ENCODE data around the gene NOXO1. TPM values are rescaled to one million over a fixed set of nuclear protein-coding genes. Genes with fewer than 3 reads are reported as not detected.

Gene NOXO1
- total and polyA plus RNA-seq, 10 of the 15 experiments (the other 5 are each of a cell fraction or from before 2014, with no cell fraction given) = 0.09 to 0.76 (median 0.26) TPM; not detected in 4

- Histone ChIP-seq H3K4me2 (ENCODE audit: control insufficient read depth, insufficient read depth) (peak overlapping the region; percentile 7; the same call in 1 of the 2 replicates), H3K79me2 (ENCODE audit: control insufficient read depth, insufficient read depth, low read length) (peaks cover 24% of the 10 kb centered on the region), H3K4me3 (peak overlapping the region; percentile 93; the same call in 1 of the 2 replicates), H4K20me1 (ENCODE audit: control insufficient read depth, insufficient read depth) (no peaks in the 10 kb centered on the region), H2AFZ (ENCODE audit: control insufficient read depth, low read depth, low read length) (no peak overlapping the region), H3K27ac (ENCODE audit: control insufficient read depth, insufficient read depth) (no peak overlapping the region), H3K36me3 (ENCODE audit: control insufficient read depth in 2 of 2, insufficient read depth in 2 of 2, low read length in 1 of 2) (peaks cover 0 to 34% of the 10 kb centered on the region in 2 experiments; a peak in 3 of 4 replicates), H3K27me3 (replicated peaks in 1 of 2; ENCODE audit: control insufficient read depth in 2 of 2, insufficient read depth in 2 of 2, low read length in 1 of 2) (no peaks in the 10 kb centered on the region), H3K4me1 (ENCODE audit: control insufficient read depth, insufficient read depth, low read length) (peaks cover 12% of the 10 kb centered on the region), H3K9me3 (replicated peaks; ENCODE audit: control insufficient read depth, insufficient read depth, low read length) (no peaks in the 10 kb centered on the region), H3K9ac (ENCODE audit: control insufficient read depth, insufficient read depth, low read length) (no peak overlapping the region; the same call in 1 of the 2 replicates)
- no peak for DNase-seq (ENCODE audit: low read depth, low spot score)
- in situ Hi-C loops (cut with MboI) = no loop called here
- TF ChIP-seq POLR2A (IDR thresholded peaks at IDR 0.05; ENCODE audit: low read depth, low read length) (peak; percentile 9; the same call in 1 of the 2 replicates), USF1 (IDR thresholded peaks at IDR 0.05; ENCODE audit: borderline replicate concordance, extremely low read length, insufficient read depth, low read depth, low read length) (no peak)
- FAIRE-seq = no peak
- ChIA-PET CTCF (interaction anchor here (0.5 kb wide), 1 partner anchor 363 kb away, joined by 3 read pairs; no protein-coding TSS in a partner anchor), RAD21 (ENCODE audit: unreplicated experiment) (no interaction called here), POLR2A (interaction anchor here (1.1 to 1.9 kb wide), 2 partner anchors 8 to 13 kb away, joined by 3 to 8 read pairs; partner anchors contain the start of gene RPS2), SMC1A (ENCODE audit: uncharacterized antibody, unreplicated experiment) (no interaction called here)
- ATAC-seq = no peak
- WGBS (ENCODE audit: insufficient coverage, insufficient replicate concordance, low lambda C conversion rate, missing lambda C conversion rate) = 86% methylated on average over 13 of the region's 16 CpGs
- BruUV-seq (replicated peaks) = no TSS peak
- intact Hi-C loops (cut with micrococcal nuclease; ENCODE audit: unreplicated experiment) = no loop called here
Measured at GRCh38 chr16:1973461-1974156, 7.7 kb downstream of the NOXO1 start.

- RAD21 ChIA-PET (ENCODE audit: unreplicated experiment) = interaction anchor here (1.3 kb wide), 1 partner anchor 9 kb away, joined by 6 read pairs; the partner anchor contains the start of gene NOXO1
- Histone ChIP-seq H3K27ac (ENCODE audit: control insufficient read depth, insufficient read depth) (peak overlapping the region; percentile 89), H4K20me1 (ENCODE audit: control insufficient read depth, insufficient read depth) (no peaks in the 10 kb centered on the region), H3K79me2 (ENCODE audit: control insufficient read depth, insufficient read depth, low read length) (peaks cover 24% of the 10 kb centered on the region), H3K4me3 (peak overlapping the region; percentile 93), H2AFZ (ENCODE audit: control insufficient read depth, low read depth, low read length) (no peak overlapping the region), H3K4me2 (ENCODE audit: control insufficient read depth, insufficient read depth) (peak overlapping the region; percentile 95), H3K27me3 (replicated peaks in 1 of 2; ENCODE audit: control insufficient read depth in 2 of 2, insufficient read depth in 2 of 2, low read length in 1 of 2) (no peaks in the 10 kb centered on the region), H3K9me3 (replicated peaks; ENCODE audit: control insufficient read depth, insufficient read depth, low read length) (no peaks in the 10 kb centered on the region), H3K9ac (ENCODE audit: control insufficient read depth, insufficient read depth, low read length) (peak overlapping the region; percentile 87), H3K4me1 (ENCODE audit: control insufficient read depth, insufficient read depth, low read length) (peaks cover 12% of the 10 kb centered on the region), H3K36me3 (ENCODE audit: control insufficient read depth in 2 of 2, insufficient read depth in 2 of 2, low read length in 1 of 2) (peaks cover 0 to 27% of the 10 kb centered on the region in 2 experiments; a peak in 3 of 4 replicates)
- in situ Hi-C loops (cut with MboI) (no loop called here), intact Hi-C loops (cut with micrococcal nuclease; ENCODE audit: unreplicated experiment) (no loop called here)
- BruUV-seq (replicated peaks) = TSS peak; percentile 61
- SMC1A ChIA-PET (ENCODE audit: uncharacterized antibody, unreplicated experiment) = interaction anchor here (1.3 kb wide), 1 partner anchor 12 kb away, joined by 7 read pairs; no protein-coding TSS in a partner anchor
- DNase-seq (ENCODE audit: low read depth, low spot score) = no peak
- under 1% methylated on average over 22 of the region's 22 CpGs for WGBS (ENCODE audit: insufficient coverage, insufficient replicate concordance, low lambda C conversion rate, missing lambda C conversion rate)
- no peak for FAIRE-seq
- POLR2A ChIA-PET = interaction anchor here (0.6 to 2.5 kb wide), 6 partner anchors 9 to 182 kb away, joined by 3 to 21 read pairs (median 6); partner anchors contain the start of genes GFER, NOXO1, NTHL1 and TSC2
- CTCF ChIA-PET = interaction anchor here (1.3 kb wide), 1 partner anchor 32 kb away, joined by 6 read pairs; no protein-coding TSS in a partner anchor
- peak; percentile 17 for ATAC-seq
- no peak for TF ChIP-seq SIN3A (IDR thresholded peaks at IDR 0.05; ENCODE audit: low read depth, low read length)
- no peak for TF ChIP-seq TCF7 (IDR thresholded peaks at IDR 0.05; ENCODE audit: borderline replicate concordance)
- no peak for TF ChIP-seq ZNF384 (IDR thresholded peaks at IDR 0.05; ENCODE audit: borderline replicate concordance, low read depth, low read length)
- TF ChIP-seq SMARCA5 (IDR thresholded peaks at IDR 0.05) = no peak
- TF ChIP-seq MLLT1 (IDR thresholded peaks at IDR 0.05) = no peak
- no peak for TF ChIP-seq POLR2AphosphoS5 (IDR thresholded peaks at IDR 0.05; ENCODE audit: low read length)
- TF ChIP-seq MYC (IDR thresholded peaks at IDR 0.05; ENCODE audit: insufficient read depth, insufficient read length, insufficient replicate concordance, low read length, severe bottlenecking) = no peak
- TF ChIP-seq JUNB (IDR thresholded peaks at IDR 0.05) = no peak
- TF ChIP-seq MEF2B (IDR thresholded peaks at IDR 0.05; ENCODE audit: partially characterized antibody, poor library complexity, severe bottlenecking) = no peak
- TF ChIP-seq RELB (IDR thresholded peaks at IDR 0.05; ENCODE audit: low read depth) = no peak
Measured at GRCh38 chr16:1972490-1972877, 8.8 kb downstream of the NOXO1 start.

All from GM12878 (cell line).